ENCODE data around the gene KLC1. TPM values are rescaled to one million over a fixed set of nuclear protein-coding genes. Genes with fewer than 3 reads are reported as not detected.
"Not testable (repeated sequence)": the region's sequence is repeated elsewhere in the genome, so short reads cannot be mapped to it uniquely, and the experiment has no call there.

KLC1 gene
- polyA plus RNA-seq, 2 of the 4 experiments (the other 2 are of a cell fraction), result 81.8 to 150 TPM

GRCh38 chr14:103651585-103651984, 22.6 kb downstream of the KLC1 start:
- ChIA-PET CTCF (interaction anchor here (0.5 to 2.4 kb wide), 7 partner anchors 9 to 249 kb away, joined by 3 to 8 read pairs (median 3); no protein-coding TSS in a partner anchor), POLR2A (no interaction called here)
- H3K4me3 ChIP-seq, result no peak overlapping the region
- FAIRE-seq (no peak), ATAC-seq (peak in 1 of 2 experiments; percentile 37; a peak in 2 of 6 replicates), DNase-seq (ENCODE audit: low read depth in 1 of 2, low spot score in 1 of 2) (no peak)
- H3K4me1 ChIP-seq, result peaks cover 10% of the 10 kb centered on the region; the same call in 1 of the 3 replicates
- no peak for TF ChIP-seq ESRRA (IDR thresholded peaks at IDR 0.05; ENCODE audit: borderline replicate concordance, low read length)
- TF ChIP-seq EHF (CRISPR knock-in tag; IDR thresholded peaks at IDR 0.05), result no peak
- no peak for TF ChIP-seq SMC3 (IDR thresholded peaks at IDR 0.05)
- no peak for TF ChIP-seq RARB (CRISPR knock-in tag; IDR thresholded peaks at IDR 0.05)
- no peak for TF ChIP-seq POLR2A (IDR thresholded peaks at IDR 0.05; ENCODE audit: low read length)
- TF ChIP-seq PHF8 (IDR thresholded peaks at IDR 0.05; ENCODE audit: borderline replicate concordance, low read depth), result no peak
- no peak for TF ChIP-seq ELK1 (IDR thresholded peaks at IDR 0.05; ENCODE audit: low read depth, low read length)
- no peak for TF ChIP-seq MAFK (IDR thresholded peaks at IDR 0.05; ENCODE audit: partially characterized antibody)
- TF ChIP-seq ZNF302 (CRISPR knock-in tag; IDR thresholded peaks at IDR 0.05), result no peak
- no peak for TF ChIP-seq RFX5 (IDR thresholded peaks at IDR 0.05)
- no peak for TF ChIP-seq RNF2 (IDR thresholded peaks at IDR 0.05; ENCODE audit: borderline replicate concordance, low read depth)
- no peak for TF ChIP-seq FOSL2 (IDR thresholded peaks at IDR 0.05)
- TF ChIP-seq FOSL2 (CRISPR knock-in tag; IDR thresholded peaks at IDR 0.05), result no peak
- H3K4me2 ChIP-seq, result no peak overlapping the region
- no peaks in the 10 kb centered on the region for H3K9me3 ChIP-seq
- no peak overlapping the region for H3K27ac ChIP-seq
- 88% methylated on average over 6 of the region's 7 CpGs for WGBS (ENCODE audit: missing lambda C conversion rate)

GRCh38 chr14:103652806-103653205, 23.8 kb downstream of the KLC1 start:
- no peak for DNase-seq (ENCODE audit: low read depth in 1 of 2, low spot score in 1 of 2)
- FAIRE-seq, result no peak
- ATAC-seq, result no peak
- Histone ChIP-seq H3K4me1 (peaks cover 10% of the 10 kb centered on the region; the same call in 1 of the 3 replicates), H3K9me3 (no peaks in the 10 kb centered on the region), H3K27ac (no peak overlapping the region), H3K4me2 (no peak overlapping the region), H3K4me3 (no peak overlapping the region)
- TF ChIP-seq MAX (IDR thresholded peaks at IDR 0.05), result no peak
- peak; percentile 92 for TF ChIP-seq MAFK (IDR thresholded peaks at IDR 0.05; ENCODE audit: partially characterized antibody)
- TF ChIP-seq E2F6 (IDR thresholded peaks at IDR 0.05; ENCODE audit: borderline replicate concordance, low read depth), result no peak
- 87% methylated on average over 3 of the region's 3 CpGs for WGBS (ENCODE audit: missing lambda C conversion rate)
- ChIA-PET CTCF (interaction anchor here (0.5 to 1.3 kb wide), 2 partner anchors 12 to 20 kb away, joined by 3 read pairs; no protein-coding TSS in a partner anchor), POLR2A (no interaction called here)

- H3K4me2 ChIP-seq; DNase-seq (ENCODE audit: low read depth in 1 of 2, low spot score in 1 of 2); ATAC-seq; H3K4me3 ChIP-seq; H3K27ac ChIP-seq; FAIRE-seq; H3K9me3 ChIP-seq; POLR2A ChIA-PET: not testable (repeated sequence)
- 90% methylated on average over 10 of the region's 10 CpGs for WGBS (ENCODE audit: missing lambda C conversion rate)
- CTCF ChIA-PET, result interaction anchor here (0.5 kb wide), 1 partner anchor 12 kb away, joined by 3 read pairs; no protein-coding TSS in a partner anchor
- peaks cover 10% of the 10 kb centered on the region; the same call in 1 of the 3 replicates for H3K4me1 ChIP-seq
These were observed 24.3 kb downstream of the KLC1 start for GRCh38 chr14:103653336-103653735.

GRCh38 chr14:103653805-103654204, 24.8 kb downstream of the KLC1 start:
- H3K9me3 ChIP-seq, result no peaks in the 10 kb centered on the region
- CTCF ChIA-PET, result no interaction called here
- WGBS (ENCODE audit: missing lambda C conversion rate), result 98% methylated on average over 4 of the region's 4 CpGs
- POLR2A ChIA-PET, result no interaction called here
- TF ChIP-seq CEBPB (IDR thresholded peaks at IDR 0.05) (no peak), ATOH8 (CRISPR knock-in tag; IDR thresholded peaks at IDR 0.05; ENCODE audit: low read depth) (no peak), RARB (CRISPR knock-in tag; IDR thresholded peaks at IDR 0.05) (no peak), EHF (CRISPR knock-in tag; IDR thresholded peaks at IDR 0.05) (no peak), FOSL2 (IDR thresholded peaks at IDR 0.05) (no peak), FOSL2 (CRISPR knock-in tag; IDR thresholded peaks at IDR 0.05) (no peak), EHMT2 (IDR thresholded peaks at IDR 0.05; ENCODE audit: low read depth) (no peak), KDM5A (IDR thresholded peaks at IDR 0.05) (no peak), E2F6 (IDR thresholded peaks at IDR 0.05; ENCODE audit: borderline replicate concordance, low read depth) (no peak), BHLHE40 (IDR thresholded peaks at IDR 0.05; ENCODE audit: low read depth, low read length) (no peak), MAFK (IDR thresholded peaks at IDR 0.05; ENCODE audit: partially characterized antibody) (no peak), ZFP36 (IDR thresholded peaks at IDR 0.05; ENCODE audit: borderline replicate concordance, partially characterized antibody) (no peak), PBX3 (IDR thresholded peaks at IDR 0.05) (no peak), TP53 (CRISPR knock-in tag; IDR thresholded peaks at IDR 0.05) (no peak), MYC (IDR thresholded peaks at IDR 0.05; ENCODE audit: borderline replicate concordance, low read length) (no peak), GATA3 (IDR thresholded peaks at IDR 0.05; ENCODE audit: borderline replicate concordance) (no peak), RAD21 (conservative IDR thresholded peaks at IDR 0.05 in 1 of 2, IDR thresholded peaks at IDR 0.05 in 1 of 2) (no peak)
- FAIRE-seq (no peak), DNase-seq (ENCODE audit: low read depth in 1 of 2, low spot score in 1 of 2) (no peak), ATAC-seq (no peak)
- H3K27ac ChIP-seq, result no peak overlapping the region
- H3K4me2 ChIP-seq, result no peak overlapping the region
- H3K4me3 ChIP-seq, result no peak overlapping the region
- peaks cover 10% of the 10 kb centered on the region; the same call in 1 of the 3 replicates for H3K4me1 ChIP-seq

All from A549 (cell line).